Measurements from ENCODE around the gene CCDC102B.

The CCDC102B gene

DNA sequence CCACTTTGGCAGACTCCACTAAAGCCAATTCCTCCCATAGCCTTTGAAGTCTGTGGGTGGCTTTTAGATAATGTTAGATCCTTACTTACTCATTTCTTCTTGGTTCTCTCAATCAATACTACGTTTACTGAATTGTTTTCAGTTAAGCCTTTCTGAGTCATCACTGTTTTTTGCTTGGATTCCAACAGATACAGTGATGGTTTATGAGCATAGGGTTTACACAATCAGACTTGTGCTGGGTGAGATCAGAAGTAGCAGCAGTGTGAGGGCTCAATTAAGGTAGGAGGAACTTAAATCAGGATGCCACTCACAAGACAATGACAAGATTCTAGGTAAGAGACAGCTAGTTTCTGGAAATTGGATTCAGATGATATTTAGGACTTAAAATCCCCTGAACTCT is 305.1 kb downstream of the CCDC102B start:
- Histone ChIP-seq H3K9me3 (ENCODE audit: low read depth, low read length) (no peaks in the 10 kb centered on the region), H3K9ac (ENCODE audit: insufficient read length) (no peak overlapping the region), H3K36me3 (ENCODE audit: insufficient read depth, low read length) (no peaks in the 10 kb centered on the region), H3K27ac (no peak overlapping the region), H3K4me3 (no peak overlapping the region)
- DNase-seq (ENCODE audit: low read depth, low spot score): no peak
- TF ChIP-seq EZH2 (IDR thresholded peaks at IDR 0.05) (no peak), POLR2AphosphoS5 (IDR thresholded peaks at IDR 0.05; ENCODE audit: borderline replicate concordance, low read depth, low read length) (no peak), FOXP2 (optimal IDR thresholded peaks at IDR 0.05; ENCODE audit: control extremely low read depth, extremely low read length, insufficient read depth) (no peak)

Data from SK-N-MC (cell line).